Fibroblast of the aortic adventitia (primary cell): ENCODE data around the gene STOM. TPM values are rescaled to one million over a fixed set of nuclear protein-coding genes. Genes with fewer than 3 reads are reported as not detected.
"Not testable (repeated sequence)": the region's sequence is repeated elsewhere in the genome, so short reads cannot be mapped to it uniquely, and the experiment has no call there.

Experiments
- DNase-seq: peaks from one replicate; pipeline ENCODE4 v3.0.0-alpha.2; 2010; ENCODE audit warnings: low read depth
- H3K4me3 ChIP-seq: 2 replicates; pipeline ENCODE4 v1.5.1; 2011; ENCODE audit warnings: low read depth, mild to moderate bottlenecking, control low read depth, low read length, moderate library complexity
- total RNA-seq: library from RNA; depleted of rRNA; stranded (reverse); fragments of >200 nt; gene quantifications from 2 replicates; pipeline ENCODE4 v1.2.3, GENCODE V29; 2012; ENCODE audit warnings: low replicate concordance
- TF ChIP-seq, protein P1 (sequence below): IDR thresholded peaks from 2 replicates; pipeline ENCODE4 v1.5.1; 2011; ENCODE audit warnings: mild to moderate bottlenecking, low read length, control low read depth, inconsistent platforms; ENCODE audit not compliant: insufficient read depth

STOM gene
- total RNA-seq, 1 donor = 115 TPM

DNA sequence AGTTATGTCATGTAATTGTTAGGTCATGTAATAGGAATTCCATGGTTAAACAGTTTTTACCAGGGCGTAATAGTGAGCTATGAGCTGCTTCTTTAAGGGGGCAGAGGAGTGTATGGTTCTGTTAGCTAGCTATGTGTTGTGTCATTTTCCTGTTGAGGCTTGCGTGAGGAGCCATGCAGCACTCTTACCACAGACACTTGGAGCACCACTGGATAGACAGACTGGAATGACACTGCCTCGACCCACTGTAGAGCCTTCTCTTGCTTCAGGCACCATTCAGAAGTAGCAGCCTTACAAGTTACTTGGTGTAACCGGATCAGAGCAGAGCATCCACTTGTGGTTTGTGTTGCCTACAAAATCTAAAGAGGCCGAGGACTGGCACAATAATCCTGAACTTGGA is 28.3 kb upstream of the STOM start:
- H3K4me3 ChIP-seq = no peak overlapping the region
- peak; percentile 90 for DNase-seq
- TF ChIP-seq, protein P1, sequence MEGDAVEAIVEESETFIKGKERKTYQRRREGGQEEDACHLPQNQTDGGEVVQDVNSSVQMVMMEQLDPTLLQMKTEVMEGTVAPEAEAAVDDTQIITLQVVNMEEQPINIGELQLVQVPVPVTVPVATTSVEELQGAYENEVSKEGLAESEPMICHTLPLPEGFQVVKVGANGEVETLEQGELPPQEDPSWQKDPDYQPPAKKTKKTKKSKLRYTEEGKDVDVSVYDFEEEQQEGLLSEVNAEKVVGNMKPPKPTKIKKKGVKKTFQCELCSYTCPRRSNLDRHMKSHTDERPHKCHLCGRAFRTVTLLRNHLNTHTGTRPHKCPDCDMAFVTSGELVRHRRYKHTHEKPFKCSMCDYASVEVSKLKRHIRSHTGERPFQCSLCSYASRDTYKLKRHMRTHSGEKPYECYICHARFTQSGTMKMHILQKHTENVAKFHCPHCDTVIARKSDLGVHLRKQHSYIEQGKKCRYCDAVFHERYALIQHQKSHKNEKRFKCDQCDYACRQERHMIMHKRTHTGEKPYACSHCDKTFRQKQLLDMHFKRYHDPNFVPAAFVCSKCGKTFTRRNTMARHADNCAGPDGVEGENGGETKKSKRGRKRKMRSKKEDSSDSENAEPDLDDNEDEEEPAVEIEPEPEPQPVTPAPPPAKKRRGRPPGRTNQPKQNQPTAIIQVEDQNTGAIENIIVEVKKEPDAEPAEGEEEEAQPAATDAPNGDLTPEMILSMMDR = no peak

DNA sequence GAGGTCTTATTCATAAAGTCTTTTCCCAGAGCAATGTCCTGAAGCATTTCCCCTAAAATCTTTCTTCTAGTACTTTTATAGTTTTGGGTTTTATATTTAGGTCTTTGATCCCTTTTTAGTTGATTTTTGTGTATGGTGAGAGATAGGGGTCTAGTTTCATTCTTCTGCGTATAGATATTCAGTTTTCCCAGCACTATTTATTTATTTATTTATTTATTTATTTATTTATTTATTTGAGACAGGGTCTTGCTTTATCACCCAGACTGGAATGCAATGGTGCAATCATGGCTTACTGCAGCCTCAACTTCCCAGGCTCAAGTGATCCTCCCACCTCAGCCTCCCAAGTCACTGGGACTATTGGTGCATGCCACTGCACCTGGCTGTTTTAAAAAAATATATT is 27.2 kb upstream of the STOM start:
- not testable (repeated sequence) for DNase-seq, H3K4me3 ChIP-seq

DNA sequence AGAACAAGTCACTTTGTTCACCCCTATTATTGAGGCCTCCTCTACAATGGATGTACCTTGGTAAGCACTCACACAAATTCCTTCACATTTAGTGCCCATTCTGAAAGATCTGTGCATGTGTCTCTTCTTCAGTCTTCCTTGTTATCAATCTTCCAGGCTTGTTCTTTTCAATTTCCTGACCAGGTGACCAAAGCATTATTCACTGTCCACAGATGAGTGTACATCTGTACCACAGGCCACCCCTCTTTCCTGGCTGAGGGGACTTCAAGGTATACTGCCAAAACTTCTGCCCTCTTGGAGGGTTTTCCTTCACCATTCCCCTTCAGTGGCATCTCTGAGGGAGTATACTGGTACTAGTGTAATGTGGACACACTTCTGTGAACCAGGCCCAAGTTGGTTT is 25.5 kb upstream of the STOM start:
- H3K4me3 ChIP-seq = no peak overlapping the region
- no peak for DNase-seq
- TF ChIP-seq, protein P1 = no peak

DNA sequence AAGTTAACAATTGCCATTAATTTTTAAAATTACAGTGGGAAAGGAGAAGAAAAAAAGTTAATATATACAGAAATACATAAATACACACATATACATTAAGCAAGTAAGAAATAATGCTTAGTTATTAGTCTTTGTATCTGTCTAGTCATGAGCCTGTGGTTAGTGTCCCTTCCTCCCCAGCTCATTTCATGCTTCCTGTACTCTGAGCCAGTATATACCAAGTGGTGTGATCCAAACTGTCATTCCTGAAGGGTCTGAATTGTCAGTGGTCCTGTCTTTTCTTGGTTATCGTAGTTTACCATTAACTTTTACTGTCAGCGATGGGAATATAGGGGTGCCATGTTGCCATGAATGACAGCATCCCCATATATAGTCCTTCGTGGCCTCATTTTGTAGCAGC is 24.2 kb upstream of the STOM start:
- H3K4me3 ChIP-seq = no peak overlapping the region
- TF ChIP-seq, protein P1 = no peak
- DNase-seq = no peak

DNA sequence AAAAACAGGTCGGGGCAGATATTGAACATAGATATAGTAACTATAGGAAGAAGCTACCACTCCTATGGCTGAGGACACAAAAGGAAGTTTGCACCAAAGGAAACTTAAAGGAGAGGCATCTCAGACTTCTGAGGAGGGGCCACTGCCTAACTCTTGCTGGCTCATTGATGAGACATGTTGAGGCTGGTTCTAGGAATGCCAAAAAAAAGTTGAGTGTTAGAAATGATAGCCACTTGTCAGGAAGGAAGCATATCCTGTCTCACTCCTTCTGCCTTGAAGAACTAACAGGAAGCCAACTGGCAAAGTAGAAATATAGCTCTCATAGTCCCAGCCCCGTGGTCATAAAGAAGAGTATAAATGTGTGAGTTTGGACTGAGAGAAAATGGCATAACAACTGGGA is 23.3 kb upstream of the STOM start:
- TF ChIP-seq, protein P1 = no peak
- no peak for DNase-seq
- no peak overlapping the region for H3K4me3 ChIP-seq

DNA sequence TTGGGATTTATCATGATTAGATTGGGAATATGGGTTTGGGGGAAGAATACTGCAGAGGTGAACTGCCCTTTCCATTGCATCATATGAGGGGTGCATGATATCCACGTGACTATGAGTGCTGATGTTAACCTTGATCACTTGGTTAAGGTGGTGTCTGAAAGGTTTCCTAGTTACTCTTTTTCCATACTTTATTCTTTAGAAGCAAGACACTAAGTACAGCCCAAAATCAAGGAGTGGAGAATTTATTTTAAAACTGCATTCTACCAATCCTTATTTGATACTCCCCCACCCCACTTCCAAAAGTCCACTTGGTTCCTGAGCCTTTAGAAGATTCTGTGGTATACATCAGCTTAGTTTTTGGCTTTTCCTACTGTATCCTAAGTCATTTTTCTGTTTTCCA is 20.3 kb upstream of the STOM start:
- TF ChIP-seq, protein P1 = no peak
- DNase-seq = no peak

DNA sequence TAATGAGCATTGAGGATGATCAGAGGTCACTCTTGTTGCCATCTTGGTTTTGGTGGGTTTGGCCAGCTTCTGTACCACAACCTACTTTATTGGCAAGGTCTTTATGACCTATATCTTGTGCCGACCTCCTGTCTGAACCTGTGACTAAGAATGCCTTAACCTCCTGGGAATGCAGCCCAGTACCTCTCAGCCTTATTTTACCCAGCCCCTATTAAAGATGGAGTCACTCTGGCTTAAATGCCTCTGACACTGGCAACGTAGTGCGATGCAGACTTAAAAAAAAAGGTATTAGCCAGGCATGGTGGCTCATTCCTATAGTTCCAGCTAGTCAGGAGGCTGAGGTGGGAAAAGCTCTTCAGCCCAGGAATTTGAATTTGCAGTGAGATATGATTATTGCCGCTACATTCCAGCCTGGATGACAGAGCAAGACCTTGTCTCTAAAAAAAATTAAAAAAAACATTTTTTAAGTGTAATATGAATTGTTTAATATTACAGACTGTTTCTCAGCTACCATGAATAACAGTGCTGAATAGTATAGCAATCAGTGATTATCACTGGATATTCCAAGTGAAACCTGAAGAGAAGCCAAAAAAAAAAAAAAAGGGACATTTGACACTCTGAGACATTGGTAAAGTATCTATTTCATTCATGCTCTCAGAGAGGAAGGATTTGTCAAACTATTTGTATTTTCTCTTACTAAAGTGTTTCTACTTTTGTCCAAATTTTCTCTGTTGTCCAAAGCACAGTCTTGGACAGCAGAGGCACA is 18.3 kb upstream of the STOM start:
- TF ChIP-seq, protein P1 = no peak
- H3K4me3 ChIP-seq = no peak overlapping the region
- no peak for DNase-seq

More for the DNA sequence above, 20.3 kb upstream of the STOM start:
- no peak overlapping the region for H3K4me3 ChIP-seq
